ENCODE data around the gene PAFAH2.

GRCh38 chr1:25954282-25954938 lies 43.5 kb downstream of the PAFAH2 start:
- no peak for TF ChIP-seq POLR2A (IDR thresholded peaks at IDR 0.05)
- TF ChIP-seq EP300 (IDR thresholded peaks at IDR 0.05) = no peak

Data from upper lobe of left lung (tissue), 4 donors.